Esophagus muscularis mucosa (tissue), 4 donors: Measurements from ENCODE around the gene PRKCH. TPM values are rescaled to one million over a fixed set of nuclear protein-coding genes. Genes with fewer than 3 reads are reported as not detected.

Experiments
- DNase-seq: peaks from one replicate; pipeline ENCODE4 v3.0.0-alpha.2; 2017; ENCODE audit errors: extremely low spot score
- H3K27ac ChIP-seq, 4 donors: fragments of 200-600 bp; sonication (generic); replicated peaks in 1 of 4; 1 replicate in 3 of 4; 2 replicates in 1 of 4; pipeline ENCODE4 v1.5.1; 2016 to 2019; ENCODE audit warnings: mild to moderate bottlenecking in 1 of 4
- H3K27me3 ChIP-seq, 4 donors: fragments of 200-600 bp; sonication (generic); one replicate each; pipeline versions ENCODE4 v1.5.1 to v1.6.0; 2016 to 2019
- H3K36me3 ChIP-seq, 4 donors: fragments of 200-600 bp; sonication (generic); one replicate each; pipeline ENCODE4 v1.5.1; 2016 to 2019
- H3K4me1 ChIP-seq, 4 donors: fragments of 200-600 bp; sonication (generic); one replicate each; pipeline ENCODE4 v1.5.1; 2016 to 2019
- H3K4me3 ChIP-seq, 4 donors: fragments of 200-600 bp; sonication (generic); 1 replicate in 2 of 4; 2 replicates in 2 of 4; pipeline ENCODE4 v1.5.1; 2016 to 2019; ENCODE audit warnings: mild to moderate bottlenecking in 4 of 4, moderate library complexity in 1 of 4
- H3K9me3 ChIP-seq, 4 donors: fragments of 200-600 bp; sonication (generic); 1 replicate in 3 of 4; 2 replicates in 1 of 4; pipeline ENCODE4 v1.5.1; 2016 to 2019
- EP300 ChIP-seq: sonication (generic); formaldehyde crosslinking; IDR thresholded peaks from one replicate; pipeline ENCODE4 v1.6.1; 2017; ENCODE audit warnings: antibody characterized with exemption
- POLR2A ChIP-seq: fragments of 450-650 bp; IDR thresholded peaks from one replicate; pipeline ENCODE4 v1.6.1; 2017; ENCODE audit warnings: antibody characterized with exemption, moderate library complexity, mild to moderate bottlenecking, low read depth
- POLR2AphosphoS5 ChIP-seq, 2 donors: sonication (generic); formaldehyde crosslinking; IDR thresholded peaks; one replicate each; pipeline ENCODE4 v1.6.1; 2017; ENCODE audit warnings: antibody characterized with exemption in 2 of 2
- WGBS: methylation state at CpG from one replicate; pipeline ENCODE4 v1.1.5; 2018; 5-methylcytosine and 5-hydroxymethylcytosine counted together
- intact Hi-C: fragments of 100-400 bp; cut with DNase I; formaldehyde crosslinking; loops from one replicate; pipeline ENCODE4 v1.15.1; 2023
- total RNA-seq, 4 donors: library from RNA; depleted of rRNA; stranded (reverse); fragments of >200 nt; gene quantifications; one replicate each; pipeline versions ENCODE4 v1.1.0 to v1.2.1, GENCODE V29; 2016
- TF ChIP-seq, protein P1 (sequence below), 3 experiments: fragments of 200-600 bp in 2 of 3; fragments of 450-650 bp in 1 of 3; sonication (generic) in 2 of 3; IDR thresholded peaks; one replicate each; pipeline ENCODE4 v1.5.1; 2017 to 2019; ENCODE audit warnings: antibody characterized with exemption in 3 of 3, mild to moderate bottlenecking in 2 of 3, moderate library complexity in 1 of 3

PRKCH gene
- total RNA-seq, 4 donors from 2014 or later: 13.3 to 67.6 (median 32.2) TPM

GRCh38 chr14:61325166-61325565, 3.8 kb downstream of the PRKCH start:
- WGBS: 97% methylated on average over 1 of the region's 1 CpG
- DNase-seq: no peak
- TF ChIP-seq, protein P1, sequence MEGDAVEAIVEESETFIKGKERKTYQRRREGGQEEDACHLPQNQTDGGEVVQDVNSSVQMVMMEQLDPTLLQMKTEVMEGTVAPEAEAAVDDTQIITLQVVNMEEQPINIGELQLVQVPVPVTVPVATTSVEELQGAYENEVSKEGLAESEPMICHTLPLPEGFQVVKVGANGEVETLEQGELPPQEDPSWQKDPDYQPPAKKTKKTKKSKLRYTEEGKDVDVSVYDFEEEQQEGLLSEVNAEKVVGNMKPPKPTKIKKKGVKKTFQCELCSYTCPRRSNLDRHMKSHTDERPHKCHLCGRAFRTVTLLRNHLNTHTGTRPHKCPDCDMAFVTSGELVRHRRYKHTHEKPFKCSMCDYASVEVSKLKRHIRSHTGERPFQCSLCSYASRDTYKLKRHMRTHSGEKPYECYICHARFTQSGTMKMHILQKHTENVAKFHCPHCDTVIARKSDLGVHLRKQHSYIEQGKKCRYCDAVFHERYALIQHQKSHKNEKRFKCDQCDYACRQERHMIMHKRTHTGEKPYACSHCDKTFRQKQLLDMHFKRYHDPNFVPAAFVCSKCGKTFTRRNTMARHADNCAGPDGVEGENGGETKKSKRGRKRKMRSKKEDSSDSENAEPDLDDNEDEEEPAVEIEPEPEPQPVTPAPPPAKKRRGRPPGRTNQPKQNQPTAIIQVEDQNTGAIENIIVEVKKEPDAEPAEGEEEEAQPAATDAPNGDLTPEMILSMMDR (IDR thresholded peaks at IDR 0.05): no peak
- no peak for TF ChIP-seq POLR2A
- no peak for TF ChIP-seq EP300
- no peak for TF ChIP-seq POLR2AphosphoS5 (IDR thresholded peaks at IDR 0.05)
- Histone ChIP-seq H3K27ac (no peak overlapping the region), H3K27me3 (peaks cover 0 to 35% (median 10%) of the 10 kb centered on the region in 4 donors), H3K4me1 (peaks cover 0 to 31% (median 19%) of the 10 kb centered on the region in 4 donors), H3K36me3 (no peaks in the 10 kb centered on the region), H3K4me3 (no peak overlapping the region), H3K9me3 (peaks cover 0 to 4% (median 0%) of the 10 kb centered on the region in 4 donors)
- intact Hi-C loops: no loop called here

DNA sequence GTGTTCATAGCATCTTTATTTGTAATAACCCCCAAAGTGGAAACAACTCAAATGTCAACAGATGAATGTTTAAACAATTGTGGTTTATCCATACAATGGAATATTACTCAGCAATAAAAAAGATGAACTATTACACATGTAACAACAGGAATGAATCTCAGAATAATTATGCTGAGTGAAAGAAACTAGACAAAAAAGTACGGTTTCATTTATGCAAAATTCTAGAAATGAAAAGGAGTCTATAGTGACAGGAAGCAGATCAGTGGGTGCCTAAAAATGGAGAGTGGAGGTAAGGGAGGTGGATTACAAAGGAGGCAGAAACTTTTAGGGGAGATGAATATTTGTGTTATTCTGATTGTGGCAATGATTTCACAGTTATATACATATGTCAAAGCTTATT, 4.8 kb downstream of the PRKCH start:
- Histone ChIP-seq H3K27ac (peak overlapping the region; percentile 43 to 69 (median 48)), H3K9me3 (peaks cover 0 to 4% (median 0%) of the 10 kb centered on the region in 4 donors), H3K36me3 (no peaks in the 10 kb centered on the region), H3K27me3 (peaks cover 0 to 25% (median 5%) of the 10 kb centered on the region in 4 donors), H3K4me3 (no peak overlapping the region), H3K4me1 (peaks cover 0 to 29% (median 15%) of the 10 kb centered on the region in 4 donors)
- no peak for DNase-seq
- intact Hi-C loops: no loop called here
- TF ChIP-seq POLR2A (no peak), EP300 (no peak), POLR2AphosphoS5 (IDR thresholded peaks at IDR 0.05) (no peak)
- TF ChIP-seq, protein P1 (IDR thresholded peaks at IDR 0.05): no peak
- 92% methylated on average over 1 of the region's 1 CpG for WGBS

DNA sequence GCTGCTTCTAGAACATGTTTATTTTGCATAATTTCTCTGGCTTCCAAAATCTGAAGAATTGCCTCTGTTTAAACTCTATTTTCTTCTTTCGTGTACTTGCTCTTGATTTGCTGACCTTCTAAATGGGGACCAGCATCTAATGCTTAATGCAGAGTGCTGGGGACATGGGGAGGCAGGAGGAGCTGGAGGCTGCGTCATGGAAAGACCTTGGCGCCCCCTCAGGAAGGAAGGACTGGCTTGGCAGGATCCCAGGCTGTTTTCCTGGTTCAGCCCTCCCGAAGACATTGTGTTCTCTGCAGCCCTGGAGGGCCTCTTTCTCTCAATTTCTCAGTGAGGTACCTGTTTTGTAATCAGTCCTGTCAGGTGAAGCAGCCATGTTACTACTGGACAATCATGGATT, 5.5 kb downstream of the PRKCH start:
- H3K27me3 ChIP-seq: peaks cover 0 to 18% (median 2%) of the 10 kb centered on the region in 4 donors
- no peak for DNase-seq
- no peaks in the 10 kb centered on the region for H3K36me3 ChIP-seq
- TF ChIP-seq, protein P1 (IDR thresholded peaks at IDR 0.05): no peak
- TF ChIP-seq POLR2AphosphoS5 (IDR thresholded peaks at IDR 0.05): peak; percentile 79 to 80
- peaks cover 0 to 22% (median 8%) of the 10 kb centered on the region in 4 donors for H3K4me1 ChIP-seq
- peak overlapping the region; percentile 43 to 69 (median 62) for H3K27ac ChIP-seq
- WGBS: 36% methylated on average over 4 of the region's 4 CpGs
- peaks cover 0 to 4% (median 0%) of the 10 kb centered on the region in 4 donors for H3K9me3 ChIP-seq
- H3K4me3 ChIP-seq: no peak overlapping the region
- intact Hi-C loops: no loop called here

- Histone ChIP-seq H3K9me3 (peaks cover 0 to 4% (median 0%) of the 10 kb centered on the region in 4 donors), H3K4me3 (no peak overlapping the region), H3K4me1 (peaks cover 0 to 16% (median 0%) of the 10 kb centered on the region in 4 donors), H3K27ac (peak overlapping the region in 3 of 4 donors; percentile 23 to 41 (median 34)), H3K27me3 (peaks cover 0 to 3% (median 0%) of the 10 kb centered on the region in 4 donors), H3K36me3 (no peaks in the 10 kb centered on the region)
- 98% methylated on average over 4 of the region's 4 CpGs for WGBS
- intact Hi-C loops: no loop called here
- no peak for DNase-seq
- TF ChIP-seq POLR2A (no peak), EP300 (no peak), POLR2AphosphoS5 (IDR thresholded peaks at IDR 0.05) (no peak)
- TF ChIP-seq, protein P1 (IDR thresholded peaks at IDR 0.05): no peak
These were observed 7.4 kb downstream of the PRKCH start for GRCh38 chr14:61328626-61329262.
